Eye (tissue), 1 donor: ENCODE data around the gene NTN1.
"Not testable (repeated sequence)": the region's sequence is repeated elsewhere in the genome, so short reads cannot be mapped to it uniquely, and the experiment has no call there.

Experiments used
- DNase-seq: peaks from one replicate; pipeline ENCODE4 v3.0.0-alpha.2; 2015

NTN1 gene

GRCh38 chr17:9021158-9021991, at the start of gene NTN1:
Gene NTN1 (plus strand): TSS chr17:9021510. CDS start chr17:9022374, 864 bp downstream.
- peak; percentile 79 for DNase-seq

GRCh38 chr17:8975091-8975725, 46.1 kb upstream of the NTN1 start:
- no peak for DNase-seq

GRCh38 chr17:8976638-8977037, 44.7 kb upstream of the NTN1 start:
- DNase-seq = no peak

GRCh38 chr17:8979715-8980114, 41.6 kb upstream of the NTN1 start:
- no peak for DNase-seq

- no peak for DNase-seq
Measured at GRCh38 chr17:8981443-8981842, 39.9 kb upstream of the NTN1 start.

GRCh38 chr17:8984225-8984624, 37.1 kb upstream of the NTN1 start:
- not testable (repeated sequence) for DNase-seq

- no peak for DNase-seq
Measured at GRCh38 chr17:8985054-8985701, 36.1 kb upstream of the NTN1 start.

- DNase-seq = no peak
Measured at GRCh38 chr17:8986295-8986694, 35.0 kb upstream of the NTN1 start.

GRCh38 chr17:8988263-8988935, 32.9 kb upstream of the NTN1 start:
- DNase-seq = not testable (repeated sequence)

- peak; percentile 89 for DNase-seq
Measured at GRCh38 chr17:8991514-8992285, 29.6 kb upstream of the NTN1 start.

GRCh38 chr17:8994319-8994718, 27.0 kb upstream of the NTN1 start:
- peak; percentile 64 for DNase-seq

GRCh38 chr17:8995711-8996110, 25.6 kb upstream of the NTN1 start:
- no peak for DNase-seq

- peak; percentile 54 for DNase-seq
Measured at GRCh38 chr17:8997994-8998628, 23.2 kb upstream of the NTN1 start.

GRCh38 chr17:9001559-9001958, 19.8 kb upstream of the NTN1 start:
- no peak for DNase-seq

- peak; percentile 45 for DNase-seq
Measured at GRCh38 chr17:9002227-9002605, 19.1 kb upstream of the NTN1 start.

GRCh38 chr17:9002606-9003354, 18.5 kb upstream of the NTN1 start:
- DNase-seq = peak; percentile 71

GRCh38 chr17:9003355-9004131, 17.8 kb upstream of the NTN1 start:
- DNase-seq = peak; percentile 77

GRCh38 chr17:9004132-9004960, 17.0 kb upstream of the NTN1 start:
- DNase-seq = no peak

- DNase-seq = no peak
Measured at GRCh38 chr17:9004961-9005285, 16.4 kb upstream of the NTN1 start.
